ENCODE results near the gene CCDC57.

Gene CCDC57

DNA sequence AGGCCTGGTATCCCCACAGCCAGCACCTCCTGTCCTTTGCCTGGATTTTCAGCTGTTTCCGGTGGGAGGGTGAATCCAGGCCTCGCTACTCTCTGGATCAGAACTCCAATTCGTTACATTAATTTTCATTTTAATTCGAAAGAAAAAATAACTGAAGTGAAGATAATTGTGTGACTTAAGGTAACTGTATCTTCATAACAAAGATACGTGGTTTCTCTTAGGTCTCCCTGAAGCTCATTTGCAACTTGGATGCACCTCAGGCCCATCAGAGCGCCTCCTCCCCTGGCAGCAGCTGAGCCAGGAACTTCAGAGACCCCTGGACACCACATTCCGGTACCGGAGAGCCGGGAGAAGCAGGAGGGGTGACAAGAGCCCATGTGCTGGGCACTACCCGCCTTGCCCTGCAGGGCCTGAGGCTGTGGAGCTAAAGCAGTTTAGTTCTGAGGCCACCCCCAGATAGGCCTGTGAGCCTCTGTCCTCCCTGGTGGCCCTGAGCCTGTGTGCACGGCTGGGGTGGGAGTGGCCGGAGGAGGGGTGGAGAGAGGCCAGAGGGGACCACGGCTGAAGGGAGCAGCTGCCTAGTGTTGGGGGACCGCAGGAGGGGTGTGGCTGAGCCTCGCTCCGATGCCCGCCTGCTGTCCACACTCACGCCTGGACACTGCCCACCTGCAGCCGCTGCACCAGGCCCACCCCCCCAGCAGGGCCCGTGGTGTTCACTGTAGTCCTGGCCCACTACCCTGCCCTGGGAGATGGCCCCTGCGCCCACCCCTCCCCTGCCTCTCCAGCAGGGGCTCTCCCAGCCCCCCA, 135.7 kb downstream of the CCDC57 start:
- Histone ChIP-seq H3K4me3 (ENCODE audit: insufficient read depth, low read length, poor library complexity, severe bottlenecking) (no peak overlapping the region), H2AFZ (ENCODE audit: low read depth, low read length, severe bottlenecking) (no peak overlapping the region), H3K79me2 (ENCODE audit: insufficient read depth, low read length) (no peaks in the 10 kb centered on the region), H3K36me3 (ENCODE audit: low read length) (no peaks in the 10 kb centered on the region), H4K20me1 (ENCODE audit: low read depth, low read length) (no peaks in the 10 kb centered on the region), H3F3A (ENCODE audit: insufficient read depth) (peaks cover 9% of the 10 kb centered on the region; the same call in 1 of the 2 replicates), H3K9ac (ENCODE audit: low read length) (no peak overlapping the region), H3K27me3 (ENCODE audit: low read length) (no peaks in the 10 kb centered on the region), H3K9me2 (replicated peaks; ENCODE audit: insufficient read depth, low read length) (no peaks in the 10 kb centered on the region), H3K4me2 (ENCODE audit: low read depth, low read length, poor library complexity, severe bottlenecking) (no peak overlapping the region), H3K27ac (ENCODE audit: low read depth, low read length) (no peak overlapping the region), H3K9me3 (ENCODE audit: insufficient read depth, low read length) (no peaks in the 10 kb centered on the region)
- no peak for TF ChIP-seq EZH2phosphoT487 (conservative IDR thresholded peaks at IDR 0.05; ENCODE audit: low read length)
- TF ChIP-seq CTCF (IDR thresholded peaks at IDR 0.05; ENCODE audit: insufficient read depth, low read length, poor library complexity, severe bottlenecking): no peak

DNA sequence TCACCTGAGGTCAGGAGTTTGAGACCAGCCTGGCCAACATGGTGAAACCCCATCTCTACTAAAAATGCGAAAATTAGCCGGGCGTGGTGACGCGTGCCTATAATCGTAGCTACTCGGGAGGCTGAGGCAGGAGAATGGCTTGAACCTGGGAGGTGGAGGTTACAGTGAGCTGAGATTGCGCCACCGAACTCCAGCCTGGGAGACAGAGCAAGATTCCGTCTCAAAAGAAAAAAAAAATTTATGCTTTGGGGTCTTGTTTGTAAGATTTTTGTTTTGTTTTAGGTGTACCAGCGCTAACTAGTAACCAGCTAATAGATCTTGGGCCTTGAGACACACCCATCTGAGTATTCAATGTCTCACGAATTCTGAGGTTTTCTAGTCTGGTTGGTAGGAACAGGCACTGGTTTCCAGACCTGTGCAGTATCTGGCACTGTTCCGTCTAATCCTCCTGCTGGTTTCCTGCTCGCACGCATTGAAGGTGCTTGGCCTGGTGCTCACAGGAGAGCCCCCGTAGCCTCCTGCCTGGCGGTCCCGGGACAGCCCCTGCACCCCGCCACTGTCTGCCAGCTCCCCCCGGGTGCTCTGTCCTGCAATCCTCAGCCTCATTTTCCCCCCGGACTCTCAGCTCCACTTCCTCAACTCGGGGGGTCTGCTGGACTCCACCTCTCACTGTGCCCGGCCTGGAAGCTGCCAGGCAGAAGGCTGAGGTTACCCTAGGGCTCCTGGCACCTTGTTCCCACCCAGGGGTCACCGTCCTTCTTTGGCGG, 136.4 kb downstream of the CCDC57 start:
- H3K4me2 ChIP-seq (ENCODE audit: low read depth, low read length, poor library complexity, severe bottlenecking): no peak overlapping the region
- H3F3A ChIP-seq (ENCODE audit: insufficient read depth): peaks cover 9% of the 10 kb centered on the region; the same call in 1 of the 2 replicates
- TF ChIP-seq CTCF (IDR thresholded peaks at IDR 0.05; ENCODE audit: insufficient read depth, low read length, poor library complexity, severe bottlenecking) (no peak), EZH2phosphoT487 (conservative IDR thresholded peaks at IDR 0.05; ENCODE audit: low read length) (no peak)
- H2AFZ ChIP-seq (ENCODE audit: low read depth, low read length, severe bottlenecking): no peak overlapping the region
- H3K79me2 ChIP-seq (ENCODE audit: insufficient read depth, low read length): no peaks in the 10 kb centered on the region
- H3K36me3 ChIP-seq (ENCODE audit: low read length): no peaks in the 10 kb centered on the region
- H3K9ac ChIP-seq (ENCODE audit: low read length): no peak overlapping the region
- no peaks in the 10 kb centered on the region for H3K9me3 ChIP-seq (ENCODE audit: insufficient read depth, low read length)
- H3K27me3 ChIP-seq (ENCODE audit: low read length): no peaks in the 10 kb centered on the region
- H3K27ac ChIP-seq (ENCODE audit: low read depth, low read length): no peak overlapping the region
- H4K20me1 ChIP-seq (ENCODE audit: low read depth, low read length): no peaks in the 10 kb centered on the region
- H3K9me2 ChIP-seq (replicated peaks; ENCODE audit: insufficient read depth, low read length): no peaks in the 10 kb centered on the region
- no peak overlapping the region for H3K4me3 ChIP-seq (ENCODE audit: insufficient read depth, low read length, poor library complexity, severe bottlenecking)

GRCh38 chr17:82073446-82073845, 139.2 kb downstream of the CCDC57 start:
- Histone ChIP-seq H2AFZ (ENCODE audit: low read depth, low read length, severe bottlenecking) (no peak overlapping the region), H3K4me3 (ENCODE audit: insufficient read depth, low read length, poor library complexity, severe bottlenecking) (no peak overlapping the region), H3K27me3 (ENCODE audit: low read length) (no peaks in the 10 kb centered on the region), H3K9me3 (ENCODE audit: insufficient read depth, low read length) (no peaks in the 10 kb centered on the region), H4K20me1 (ENCODE audit: low read depth, low read length) (no peaks in the 10 kb centered on the region), H3K4me2 (ENCODE audit: low read depth, low read length, poor library complexity, severe bottlenecking) (no peak overlapping the region), H3K36me3 (ENCODE audit: low read length) (no peaks in the 10 kb centered on the region), H3K9ac (ENCODE audit: low read length) (no peak overlapping the region), H3K27ac (ENCODE audit: low read depth, low read length) (no peak overlapping the region), H3K79me2 (ENCODE audit: insufficient read depth, low read length) (no peaks in the 10 kb centered on the region), H3K9me2 (replicated peaks; ENCODE audit: insufficient read depth, low read length) (no peaks in the 10 kb centered on the region), H3F3A (ENCODE audit: insufficient read depth) (peaks cover 9% of the 10 kb centered on the region; the same call in 1 of the 2 replicates)
- TF ChIP-seq CTCF (IDR thresholded peaks at IDR 0.05; ENCODE audit: insufficient read depth, low read length, poor library complexity, severe bottlenecking) (no peak), EZH2phosphoT487 (conservative IDR thresholded peaks at IDR 0.05; ENCODE audit: low read length) (no peak)

Data from SU-DHL-6 (cell line).